Neutrophil (primary cell): ENCODE measurements around the gene PSMB7.

ENCODE experiments used
- H3K27ac ChIP-seq: fragments of 200-600 bp; sonication (generic); 2 replicates; pipeline ENCODE4 v1.5.1; 2016; ENCODE audit warnings: mild to moderate bottlenecking, moderate library complexity
- H3K27me3 ChIP-seq: fragments of 200-600 bp; sonication (generic); 2 replicates; pipeline ENCODE4 v1.6.0; 2016; ENCODE audit warnings: mild to moderate bottlenecking
- H3K36me3 ChIP-seq: fragments of 200-600 bp; sonication (generic); 2 replicates; pipeline ENCODE4 v1.5.1; 2017
- H3K4me1 ChIP-seq, 2 experiments: fragments of 200-600 bp in 1 of 2; sonication (generic) in 1 of 2; 1 replicate in 1 of 2; 2 replicates in 1 of 2; pipeline versions ENCODE4 v1.5.1 to v1.6.1; 2013 to 2016; ENCODE audit warnings: low read depth in 1 of 2, low read length in 1 of 2, mild to moderate bottlenecking in 1 of 2, moderate library complexity in 1 of 2; ENCODE audit not compliant: control insufficient read depth in 1 of 2, insufficient read depth in 1 of 2
- H3K4me3 ChIP-seq, 2 experiments: fragments of 200-600 bp in 1 of 2; sonication (generic) in 1 of 2; 1 replicate in 1 of 2; 2 replicates in 1 of 2; pipeline ENCODE4 v1.5.1; 2013 to 2016; ENCODE audit warnings: low read depth in 1 of 2, low read length in 1 of 2, mild to moderate bottlenecking in 1 of 2, moderate library complexity in 1 of 2
- H3K9me3 ChIP-seq: fragments of 200-600 bp; sonication (generic); 2 replicates; pipeline ENCODE4 v1.5.1; 2016
- TF ChIP-seq, protein P1 (sequence below): fragments of 200-600 bp; sonication (generic); IDR thresholded peaks from 2 replicates; pipeline ENCODE4 v1.5.1; 2016; ENCODE audit warnings: antibody characterized with exemption

The PSMB7 gene

GRCh38 chr9:124344291-124345050 lies 70.8 kb downstream of the PSMB7 start:
- TF ChIP-seq, protein P1, sequence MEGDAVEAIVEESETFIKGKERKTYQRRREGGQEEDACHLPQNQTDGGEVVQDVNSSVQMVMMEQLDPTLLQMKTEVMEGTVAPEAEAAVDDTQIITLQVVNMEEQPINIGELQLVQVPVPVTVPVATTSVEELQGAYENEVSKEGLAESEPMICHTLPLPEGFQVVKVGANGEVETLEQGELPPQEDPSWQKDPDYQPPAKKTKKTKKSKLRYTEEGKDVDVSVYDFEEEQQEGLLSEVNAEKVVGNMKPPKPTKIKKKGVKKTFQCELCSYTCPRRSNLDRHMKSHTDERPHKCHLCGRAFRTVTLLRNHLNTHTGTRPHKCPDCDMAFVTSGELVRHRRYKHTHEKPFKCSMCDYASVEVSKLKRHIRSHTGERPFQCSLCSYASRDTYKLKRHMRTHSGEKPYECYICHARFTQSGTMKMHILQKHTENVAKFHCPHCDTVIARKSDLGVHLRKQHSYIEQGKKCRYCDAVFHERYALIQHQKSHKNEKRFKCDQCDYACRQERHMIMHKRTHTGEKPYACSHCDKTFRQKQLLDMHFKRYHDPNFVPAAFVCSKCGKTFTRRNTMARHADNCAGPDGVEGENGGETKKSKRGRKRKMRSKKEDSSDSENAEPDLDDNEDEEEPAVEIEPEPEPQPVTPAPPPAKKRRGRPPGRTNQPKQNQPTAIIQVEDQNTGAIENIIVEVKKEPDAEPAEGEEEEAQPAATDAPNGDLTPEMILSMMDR = no peak
- H3K27ac ChIP-seq = no peak overlapping the region
- H3K36me3 ChIP-seq = peaks cover 100% of the 10 kb centered on the region

GRCh38 chr9:124343533-124344290 lies 71.5 kb downstream of the PSMB7 start:
- Histone ChIP-seq H3K9me3 (no peaks in the 10 kb centered on the region), H3K4me3 (no peak overlapping the region), H3K36me3 (peaks cover 96% of the 10 kb centered on the region), H3K27ac (no peak overlapping the region), H3K27me3 (no peaks in the 10 kb centered on the region), H3K4me1 (peaks cover 0 to 8% of the 10 kb centered on the region in 2 experiments)
- TF ChIP-seq, protein P1 = no peak

More at GRCh38 chr9:124344291-124345050, 70.8 kb downstream of the PSMB7 start:
- Histone ChIP-seq H3K27me3 (no peaks in the 10 kb centered on the region), H3K4me3 (no peak overlapping the region), H3K4me1 (peaks cover 0 to 8% of the 10 kb centered on the region in 2 experiments), H3K9me3 (no peaks in the 10 kb centered on the region)

DNA sequence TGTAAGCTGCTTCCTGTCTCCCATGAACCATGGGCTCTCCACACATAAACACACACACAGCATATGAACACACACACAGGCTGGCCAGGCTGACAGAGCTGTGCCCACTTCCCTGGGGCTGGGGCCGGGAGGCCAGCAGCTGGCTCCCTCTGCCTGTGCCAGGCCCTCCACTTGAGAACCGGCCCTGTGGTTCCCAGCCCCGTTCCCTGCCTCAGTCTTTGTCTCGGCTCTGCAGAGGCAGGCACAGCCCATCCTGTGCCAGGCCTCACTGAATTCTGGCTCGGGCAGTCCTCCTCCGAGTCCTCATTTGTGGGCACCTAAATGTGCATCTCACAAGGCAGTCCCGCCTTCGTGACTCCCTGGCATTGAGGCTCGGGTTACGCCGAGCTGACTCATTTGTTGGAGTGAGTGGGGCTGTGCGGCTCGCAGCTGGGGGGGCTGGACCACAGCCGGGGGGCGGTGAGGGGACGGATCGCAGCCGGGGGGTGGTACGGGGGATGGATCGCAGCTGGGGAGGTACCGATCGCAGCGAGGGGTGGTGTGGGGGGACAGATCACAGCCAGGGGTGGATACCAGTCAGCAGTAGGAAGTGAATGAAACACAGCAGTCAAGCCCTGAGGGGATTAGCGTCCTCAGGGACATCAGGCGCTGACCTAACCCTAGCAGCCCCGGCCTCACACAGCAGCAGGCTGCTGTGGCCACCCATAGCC lies 72.3 kb downstream of the PSMB7 start:
- Histone ChIP-seq H3K4me1 (peaks cover 0 to 8% of the 10 kb centered on the region in 2 experiments), H3K9me3 (no peaks in the 10 kb centered on the region), H3K36me3 (peaks cover 96% of the 10 kb centered on the region), H3K4me3 (no peak overlapping the region), H3K27me3 (no peaks in the 10 kb centered on the region), H3K27ac (peak overlapping the region; percentile 47)
- TF ChIP-seq, protein P1 = no peak

DNA sequence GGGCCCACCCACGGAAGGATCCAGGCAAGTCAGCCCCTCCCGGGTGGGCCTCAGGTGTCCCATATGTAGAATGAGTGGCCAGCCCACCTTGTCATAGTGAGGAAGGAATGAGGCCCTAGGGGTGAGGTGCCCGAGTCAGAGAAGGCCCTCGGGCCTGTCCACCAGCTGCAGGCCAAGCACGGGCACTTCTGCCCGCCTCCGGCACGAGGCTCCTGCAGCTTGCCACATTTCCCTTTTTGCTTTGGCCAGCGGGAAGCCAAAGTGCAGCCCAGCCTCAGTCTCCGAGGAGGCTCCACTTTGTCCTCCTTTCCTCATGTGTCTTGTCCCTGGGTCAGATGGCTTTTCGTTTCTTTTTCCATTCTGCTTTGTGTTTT lies 72.9 kb downstream of the PSMB7 start:
- Histone ChIP-seq H3K27ac (peak overlapping the region; percentile 47), H3K4me3 (no peak overlapping the region), H3K9me3 (no peaks in the 10 kb centered on the region), H3K4me1 (peaks cover 0 to 8% of the 10 kb centered on the region in 2 experiments), H3K27me3 (no peaks in the 10 kb centered on the region), H3K36me3 (peaks cover 96% of the 10 kb centered on the region)
- TF ChIP-seq, protein P1 = no peak

DNA sequence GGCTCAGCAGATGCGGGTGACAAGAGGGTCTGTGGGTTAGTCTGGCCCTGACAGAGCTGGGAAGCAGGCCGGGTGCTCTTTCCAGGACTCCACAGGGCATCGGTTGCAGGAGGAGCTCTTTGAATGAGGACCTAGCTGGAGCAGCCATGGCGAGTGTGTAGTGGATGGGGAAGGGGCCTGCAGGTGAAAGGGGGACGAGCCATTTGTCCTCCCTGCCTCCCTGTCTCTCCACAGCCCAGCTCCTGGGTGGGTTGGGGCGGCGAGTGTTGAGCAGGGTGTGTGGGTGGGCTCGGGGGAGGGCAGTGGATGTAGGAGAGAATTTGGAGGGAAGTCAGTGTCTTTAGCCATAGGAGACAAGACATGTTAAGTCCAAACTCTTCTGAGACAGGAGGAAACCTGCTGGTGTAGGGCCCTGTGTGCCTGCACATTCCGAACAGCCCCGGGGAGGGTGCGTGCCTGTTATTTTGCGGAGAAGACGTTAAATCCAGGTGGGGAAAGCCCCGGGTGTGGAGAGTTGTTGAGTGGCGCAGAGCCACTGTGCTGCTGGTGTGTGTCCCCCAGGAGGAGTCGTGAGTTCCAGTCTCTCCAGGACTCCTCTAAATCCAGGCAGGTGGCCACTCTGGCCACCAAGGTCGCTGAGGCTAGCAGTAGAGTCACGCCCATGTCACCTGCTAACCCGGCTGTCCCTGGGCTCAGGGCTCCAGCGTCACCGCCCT lies 73.6 kb downstream of the PSMB7 start:
- TF ChIP-seq, protein P1 = no peak
- Histone ChIP-seq H3K4me3 (no peak overlapping the region), H3K9me3 (no peaks in the 10 kb centered on the region), H3K27me3 (no peaks in the 10 kb centered on the region), H3K4me1 (peaks cover 0 to 8% of the 10 kb centered on the region in 2 experiments), H3K27ac (no peak overlapping the region), H3K36me3 (peaks cover 96% of the 10 kb centered on the region)
